Measurements from ENCODE around the gene LRFN3. TPM values are rescaled to one million over a fixed set of nuclear protein-coding genes. Genes with fewer than 3 reads are reported as not detected.
A peak's percentile ranks its signal among the peaks of the same experiment; 100 is the strongest.

LRFN3 gene
- polyA plus RNA-seq, 1 experiment, result 0.69 TPM

DNA sequence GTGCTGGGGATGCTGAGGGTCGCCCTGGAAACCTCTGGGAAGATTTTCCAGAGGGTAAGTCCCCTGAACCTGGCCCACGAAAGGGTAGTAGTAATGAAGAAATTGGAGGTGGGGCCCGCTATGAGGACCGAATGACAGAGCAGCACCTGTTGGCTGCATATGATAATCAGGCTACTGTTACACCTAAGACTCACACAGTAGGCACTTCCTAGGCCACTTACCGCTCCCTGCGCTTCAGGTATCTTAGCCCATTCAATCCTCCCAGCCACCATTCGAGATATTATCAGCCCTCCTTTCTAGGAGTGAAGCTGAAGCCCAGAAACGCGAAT is 4.3 kb upstream of the LRFN3 start:
- H3K27me3 ChIP-seq (ENCODE audit: control insufficient read depth, insufficient read depth, low read length), result no peaks in the 10 kb centered on the region
- ChIA-PET POLR2A (interaction anchor here (1.0 to 1.5 kb wide), 2 partner anchors 31 to 48 kb away, joined by 4 read pairs; no protein-coding TSS in a partner anchor), CTCF (interaction anchor here (0.6 to 4.6 kb wide), 5 partner anchors 31 to 238 kb away, joined by 3 to 66 read pairs (median 3); partner anchors contain the start of gene NFKBID)
- TF ChIP-seq, protein P1, sequence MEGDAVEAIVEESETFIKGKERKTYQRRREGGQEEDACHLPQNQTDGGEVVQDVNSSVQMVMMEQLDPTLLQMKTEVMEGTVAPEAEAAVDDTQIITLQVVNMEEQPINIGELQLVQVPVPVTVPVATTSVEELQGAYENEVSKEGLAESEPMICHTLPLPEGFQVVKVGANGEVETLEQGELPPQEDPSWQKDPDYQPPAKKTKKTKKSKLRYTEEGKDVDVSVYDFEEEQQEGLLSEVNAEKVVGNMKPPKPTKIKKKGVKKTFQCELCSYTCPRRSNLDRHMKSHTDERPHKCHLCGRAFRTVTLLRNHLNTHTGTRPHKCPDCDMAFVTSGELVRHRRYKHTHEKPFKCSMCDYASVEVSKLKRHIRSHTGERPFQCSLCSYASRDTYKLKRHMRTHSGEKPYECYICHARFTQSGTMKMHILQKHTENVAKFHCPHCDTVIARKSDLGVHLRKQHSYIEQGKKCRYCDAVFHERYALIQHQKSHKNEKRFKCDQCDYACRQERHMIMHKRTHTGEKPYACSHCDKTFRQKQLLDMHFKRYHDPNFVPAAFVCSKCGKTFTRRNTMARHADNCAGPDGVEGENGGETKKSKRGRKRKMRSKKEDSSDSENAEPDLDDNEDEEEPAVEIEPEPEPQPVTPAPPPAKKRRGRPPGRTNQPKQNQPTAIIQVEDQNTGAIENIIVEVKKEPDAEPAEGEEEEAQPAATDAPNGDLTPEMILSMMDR (IDR thresholded peaks at IDR 0.05; ENCODE audit: low read depth, low read length), result no peak
- no peak for DNase-seq (ENCODE audit: low read depth, low spot score)
- no peak overlapping the region for H3K4me3 ChIP-seq (ENCODE audit: low read depth, low read length)
- no peak overlapping the region for H3K27ac ChIP-seq (ENCODE audit: low read depth, low read length)
- H3K9me3 ChIP-seq (ENCODE audit: control insufficient read depth, insufficient read depth, low read length), result no peaks in the 10 kb centered on the region; the same call in 1 of the 2 replicates

DNA sequence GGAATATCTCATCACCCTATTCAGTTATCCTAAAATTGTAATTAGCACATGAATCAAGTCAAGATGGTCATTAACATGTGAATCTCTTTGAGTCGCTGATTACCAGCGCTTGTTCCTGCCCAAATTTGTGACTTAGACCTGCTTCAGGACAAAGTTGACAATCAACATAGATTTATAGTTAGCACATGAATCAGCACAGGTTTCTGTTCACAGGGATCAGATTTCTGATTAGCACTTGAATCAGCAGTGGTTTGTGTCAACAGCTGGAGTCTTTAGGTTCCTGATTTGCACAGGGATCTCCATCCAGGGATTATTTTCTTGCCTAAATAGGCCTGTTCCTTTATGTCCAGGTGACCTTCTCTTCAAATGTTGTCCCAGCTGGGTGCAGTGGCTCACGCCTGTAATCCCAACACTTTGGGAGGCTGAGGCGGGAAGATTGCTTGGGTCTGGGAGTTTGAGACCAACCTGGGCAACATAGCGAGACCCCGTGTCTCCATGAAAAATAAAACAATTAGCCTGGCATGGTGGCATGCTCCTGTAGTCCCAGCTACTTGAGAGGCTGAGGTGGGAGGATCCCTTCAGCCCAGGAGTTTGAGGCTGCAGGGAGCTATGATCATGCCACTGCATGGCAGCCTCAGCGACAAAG is 3.8 kb upstream of the LRFN3 start:
- no peak overlapping the region for H3K4me3 ChIP-seq (ENCODE audit: low read depth, low read length)
- ChIA-PET POLR2A (interaction anchor here (1.5 kb wide), 1 partner anchor 49 kb away, joined by 4 read pairs; no protein-coding TSS in a partner anchor), CTCF (interaction anchor here (0.6 to 4.6 kb wide), 5 partner anchors 32 to 237 kb away, joined by 3 to 66 read pairs (median 3); partner anchors contain the start of gene NFKBID)
- no peak overlapping the region for H3K27ac ChIP-seq (ENCODE audit: low read depth, low read length)
- no peaks in the 10 kb centered on the region; the same call in 1 of the 2 replicates for H3K9me3 ChIP-seq (ENCODE audit: control insufficient read depth, insufficient read depth, low read length)
- no peak for DNase-seq (ENCODE audit: low read depth, low spot score)
- TF ChIP-seq, protein P1 (IDR thresholded peaks at IDR 0.05; ENCODE audit: low read depth, low read length), result no peak
- H3K27me3 ChIP-seq (ENCODE audit: control insufficient read depth, insufficient read depth, low read length), result no peaks in the 10 kb centered on the region

DNA sequence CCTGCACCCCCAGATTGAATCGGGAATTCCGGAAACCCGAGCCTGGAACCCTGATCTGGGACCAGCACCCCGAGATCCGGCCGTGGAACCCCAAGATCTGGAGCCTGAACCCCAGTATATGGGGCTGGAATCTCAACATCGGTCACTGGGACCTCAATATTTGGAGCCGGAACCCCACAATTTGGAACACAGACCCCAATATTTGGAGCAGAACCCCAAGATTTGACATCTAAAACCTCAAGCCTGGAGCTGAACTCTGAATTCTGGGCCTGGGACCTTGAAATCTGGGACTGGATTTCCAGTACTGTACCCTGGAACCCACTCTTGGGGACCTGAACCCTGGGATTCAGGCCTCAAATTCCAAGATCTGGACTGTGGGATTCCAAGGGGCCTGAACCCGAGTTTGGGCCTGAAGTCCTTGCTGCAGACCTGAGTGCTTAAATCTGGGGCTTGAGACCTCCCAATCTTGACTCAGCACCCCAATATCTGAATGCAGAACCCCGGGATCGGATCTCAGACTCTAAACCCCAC is 629 bp downstream of the LRFN3 start:
- ChIA-PET POLR2A (interaction anchor here (0.7 kb wide), 1 partner anchor 57 kb away, joined by 3 read pairs; no protein-coding TSS in a partner anchor), CTCF (no interaction called here)
- peak overlapping the region; percentile 74 for H3K4me3 ChIP-seq (ENCODE audit: low read depth, low read length)
- TF ChIP-seq, protein P1 (IDR thresholded peaks at IDR 0.05; ENCODE audit: low read depth, low read length), result no peak
- no peak for DNase-seq (ENCODE audit: low read depth, low spot score)
- H3K9me3 ChIP-seq (ENCODE audit: control insufficient read depth, insufficient read depth, low read length), result no peaks in the 10 kb centered on the region; the same call in 1 of the 2 replicates
- no peak overlapping the region for H3K27ac ChIP-seq (ENCODE audit: low read depth, low read length)
- H3K27me3 ChIP-seq (ENCODE audit: control insufficient read depth, insufficient read depth, low read length), result no peaks in the 10 kb centered on the region

DNA sequence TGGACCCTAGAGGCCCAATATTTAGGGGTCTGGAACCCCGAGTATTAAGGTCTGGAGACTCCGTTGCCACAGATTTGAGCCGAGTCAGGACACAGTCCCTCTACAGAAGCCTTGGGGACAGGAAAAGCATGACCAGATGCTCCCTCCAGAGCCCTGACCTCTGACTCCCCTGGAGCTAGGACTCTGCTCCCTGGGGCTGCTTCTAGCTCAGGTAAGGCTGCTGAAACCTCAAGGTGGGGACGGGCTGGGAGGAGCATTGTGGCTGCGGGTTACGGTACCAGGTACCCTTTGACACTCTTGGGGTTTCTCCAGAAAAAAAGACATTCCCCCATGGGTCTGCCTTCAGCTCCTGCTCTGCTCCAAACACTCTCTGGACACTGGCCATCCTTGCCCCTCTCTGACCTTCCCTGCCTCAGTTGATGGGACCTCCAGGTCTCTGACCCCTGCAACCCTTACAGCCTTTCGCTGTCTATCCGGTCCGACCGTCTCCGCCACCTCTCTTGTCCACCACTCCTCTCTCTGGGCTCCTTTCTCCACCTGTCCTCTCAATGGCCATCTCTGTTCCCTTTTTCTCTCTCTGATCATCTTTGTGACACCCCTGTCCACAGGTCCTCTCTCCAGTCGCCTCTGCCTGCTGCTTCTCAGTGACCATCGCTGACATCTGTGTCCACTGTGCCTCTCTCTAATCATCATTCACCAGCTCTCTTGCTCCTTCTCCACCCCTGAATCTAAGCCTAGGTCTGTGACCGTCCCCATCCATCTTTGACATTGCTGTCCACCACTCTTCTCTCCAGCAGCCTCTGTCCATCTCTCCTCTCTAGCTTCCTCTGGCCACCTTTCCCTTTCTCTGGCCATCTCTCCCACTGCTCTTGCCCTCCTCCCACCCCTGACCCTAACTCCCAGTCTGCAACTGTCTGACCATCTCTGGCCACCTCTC is 1.4 kb downstream of the LRFN3 start:
- DNase-seq (ENCODE audit: low read depth, low spot score), result no peak
- H3K9me3 ChIP-seq (ENCODE audit: control insufficient read depth, insufficient read depth, low read length), result no peaks in the 10 kb centered on the region; the same call in 1 of the 2 replicates

More for the DNA sequence above, 1.4 kb downstream of the LRFN3 start:
- H3K27me3 ChIP-seq (ENCODE audit: control insufficient read depth, insufficient read depth, low read length), result no peaks in the 10 kb centered on the region
- no peak overlapping the region for H3K27ac ChIP-seq (ENCODE audit: low read depth, low read length)
- peak overlapping the region; percentile 74 for H3K4me3 ChIP-seq (ENCODE audit: low read depth, low read length)
- TF ChIP-seq, protein P1 (IDR thresholded peaks at IDR 0.05; ENCODE audit: low read depth, low read length), result no peak
- CTCF ChIA-PET, result interaction anchor here (0.5 to 1.6 kb wide), 2 partner anchors 55 to 116 kb away, joined by 3 to 4 read pairs; no protein-coding TSS in a partner anchor
- POLR2A ChIA-PET, result interaction anchor here (0.7 kb wide), 1 partner anchor 58 kb away, joined by 3 read pairs; no protein-coding TSS in a partner anchor

Measured in AG04450 (cell line).